ENCODE data around the gene SLC2A9. TPM values are rescaled to one million over a fixed set of nuclear protein-coding genes. Genes with fewer than 3 reads are reported as not detected.

SLC2A9 gene
- total and polyA plus RNA-seq, 7 experiments from 2014 or later, result 0.36 to 9.6 (median 3.3) TPM

DNA sequence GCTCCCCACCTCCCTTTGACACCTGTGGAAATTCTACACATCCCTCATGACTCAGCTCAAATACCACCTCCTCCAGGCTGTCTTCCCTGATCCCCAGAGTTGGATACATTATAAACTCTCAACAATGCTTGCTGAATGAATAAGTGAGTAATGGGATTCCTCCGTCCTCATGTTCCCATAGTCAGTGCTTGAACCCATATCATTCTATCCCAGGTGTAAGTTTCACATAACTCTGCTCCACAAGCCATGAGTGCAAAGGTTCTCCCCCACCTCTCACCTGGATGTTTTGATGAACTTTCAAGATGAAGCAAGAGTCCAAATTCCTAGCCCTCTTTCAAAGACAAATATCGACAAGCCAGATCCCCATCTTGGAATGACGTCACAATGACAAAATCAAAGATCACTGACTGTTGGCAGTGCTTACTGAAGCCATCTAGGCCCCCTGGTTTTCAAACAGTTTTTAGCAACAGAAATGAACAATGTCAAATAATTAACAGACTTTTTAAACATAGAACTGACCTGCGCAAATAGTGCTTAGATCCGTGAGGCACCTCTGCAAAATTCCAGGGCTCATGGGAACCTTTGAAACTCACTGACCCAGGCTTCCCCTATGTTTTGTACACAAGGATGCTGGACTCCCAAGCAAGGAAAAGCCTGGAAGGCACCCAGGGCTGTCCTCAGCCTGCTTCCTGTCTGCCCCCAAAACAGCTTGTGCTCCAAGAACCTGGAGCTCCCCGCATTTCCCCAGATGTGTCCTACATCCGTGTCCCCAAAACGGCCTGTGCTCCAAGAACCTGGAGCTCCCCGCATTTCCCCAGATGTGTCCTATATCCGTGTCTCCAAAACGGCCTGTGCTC is 4.0 kb downstream of the SLC2A9 start:
- H3K4me1 Mint-ChIP-seq, result peaks cover 8 to 31% (median 13%) of the 10 kb centered on the region in 7 donors
- ATAC-seq, result no peak
- peaks cover 6 to 10% of the 10 kb centered on the region in 2 donors for H3K4me1 ChIP-seq (ENCODE audit: control insufficient read depth in 2 of 2, insufficient read depth in 2 of 2, low read length in 2 of 2)
- no peaks in the 10 kb centered on the region for H3K9me3 ChIP-seq (ENCODE audit: control insufficient read depth in 2 of 3, low read length in 3 of 3)
- H3K4me3 Mint-ChIP-seq, result peak overlapping the region in 2 of 10 donors; percentile 17 to 23
- DNase-seq, result no peak
- H3K27me3 ChIP-seq (ENCODE audit: control insufficient read depth in 2 of 2, insufficient read depth in 2 of 2, low read length in 2 of 2), result no peaks in the 10 kb centered on the region
- ChIA-PET CTCF (interaction anchor here (0.6 to 0.7 kb wide), 2 partner anchors 322 to 384 kb away, joined by 3 read pairs; no protein-coding TSS in a partner anchor), POLR2A (interaction anchor here (1.4 kb wide), 1 partner anchor 100 kb away, joined by 3 read pairs; the partner anchor contains the start of gene WDR1)
- peak overlapping the region in 5 of 9 donors; percentile 12 to 70 (median 38) for H3K27ac Mint-ChIP-seq
- H3K4me3 ChIP-seq (ENCODE audit: low read length), result no peak overlapping the region
- intact Hi-C loops (cut with micrococcal nuclease), result loop anchor here (1.0 to 10.0 kb wide), 4 partner anchors 55 to 386 kb away; no protein-coding TSS in a partner anchor
- peaks cover 0 to 2% (median 0%) of the 10 kb centered on the region in 5 donors for H3K27me3 Mint-ChIP-seq
- no peaks in the 10 kb centered on the region for H3K36me3 ChIP-seq (ENCODE audit: control insufficient read depth in 2 of 3, insufficient read depth in 3 of 3, low read length in 3 of 3)
- no peak overlapping the region for H3K27ac ChIP-seq (ENCODE audit: low read depth, low read length)
- no peaks in the 10 kb centered on the region for H3K9me3 Mint-ChIP-seq
- no peaks in the 10 kb centered on the region for H3K36me3 Mint-ChIP-seq

GRCh38 chr4:10016169-10016568 is 5.1 kb downstream of the SLC2A9 start:
- POLR2A ChIA-PET, result interaction anchor here (1.4 kb wide), 1 partner anchor 101 kb away, joined by 3 read pairs; the partner anchor contains the start of gene WDR1
- no peak overlapping the region for H3K27ac Mint-ChIP-seq
- intact Hi-C loops (cut with micrococcal nuclease), result loop anchor here (5.0 to 10.0 kb wide), 3 partner anchors 56 to 121 kb away; no protein-coding TSS in a partner anchor
- peaks cover 6 to 10% of the 10 kb centered on the region in 2 donors for H3K4me1 ChIP-seq (ENCODE audit: control insufficient read depth in 2 of 2, insufficient read depth in 2 of 2, low read length in 2 of 2)
- ATAC-seq (no peak), DNase-seq (no peak)
- H3K4me3 Mint-ChIP-seq, result no peak overlapping the region
- no peaks in the 10 kb centered on the region for H3K27me3 ChIP-seq (ENCODE audit: control insufficient read depth in 2 of 2, insufficient read depth in 2 of 2, low read length in 2 of 2)
- no peak overlapping the region for H3K4me3 ChIP-seq (ENCODE audit: low read length)
- no peak overlapping the region for H3K27ac ChIP-seq (ENCODE audit: low read depth, low read length)
- H3K36me3 ChIP-seq (ENCODE audit: control insufficient read depth in 2 of 3, insufficient read depth in 3 of 3, low read length in 3 of 3), result no peaks in the 10 kb centered on the region
- H3K36me3 Mint-ChIP-seq, result no peaks in the 10 kb centered on the region
- peaks cover 0 to 2% (median 0%) of the 10 kb centered on the region in 5 donors for H3K27me3 Mint-ChIP-seq
- H3K9me3 ChIP-seq (ENCODE audit: control insufficient read depth in 2 of 3, low read length in 3 of 3), result no peaks in the 10 kb centered on the region
- CTCF ChIA-PET, result interaction anchor here (0.7 to 0.8 kb wide), 2 partner anchors 249 to 386 kb away, joined by 3 read pairs; no protein-coding TSS in a partner anchor
- H3K4me1 Mint-ChIP-seq, result peaks cover 8 to 31% (median 13%) of the 10 kb centered on the region in 7 donors
- H3K9me3 Mint-ChIP-seq, result no peaks in the 10 kb centered on the region

DNA sequence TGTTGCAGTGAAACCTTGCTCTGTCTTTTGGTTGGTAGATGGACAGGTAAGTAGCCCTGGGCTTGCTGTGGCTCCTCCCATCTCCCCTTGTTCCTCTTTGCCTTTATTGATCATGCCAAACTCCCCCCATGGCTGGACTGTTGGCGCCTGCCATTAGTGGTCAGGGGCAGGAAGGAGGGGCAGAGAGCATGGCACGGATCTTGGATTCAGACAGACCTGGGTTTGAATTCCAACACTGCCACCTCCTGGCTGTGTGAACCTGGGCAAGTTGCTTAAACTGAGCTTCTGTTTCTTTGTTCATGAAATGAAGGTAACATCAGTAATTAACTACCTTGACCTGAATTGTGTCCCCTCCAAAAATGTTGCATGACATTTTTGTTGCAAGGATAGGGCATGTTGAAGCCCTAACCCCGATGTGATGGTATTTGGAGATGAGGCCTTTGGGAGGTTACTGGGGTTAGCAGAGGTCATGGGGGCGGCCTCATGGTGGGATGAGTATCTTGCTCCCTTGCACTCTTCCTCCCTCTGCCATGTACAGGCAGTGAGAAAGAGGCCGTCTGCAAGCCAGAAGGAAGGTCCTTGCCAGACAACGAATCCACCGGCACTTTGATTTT is 6.0 kb downstream of the SLC2A9 start:
- Histone ChIP-seq H3K27me3 (ENCODE audit: control insufficient read depth in 2 of 2, insufficient read depth in 2 of 2, low read length in 2 of 2) (no peaks in the 10 kb centered on the region), H3K9me3 (ENCODE audit: control insufficient read depth in 2 of 3, low read length in 3 of 3) (no peaks in the 10 kb centered on the region), H3K4me1 (ENCODE audit: control insufficient read depth in 2 of 2, insufficient read depth in 2 of 2, low read length in 2 of 2) (peaks cover 6 to 10% of the 10 kb centered on the region in 2 donors), H3K4me3 (ENCODE audit: low read length) (no peak overlapping the region), H3K36me3 (ENCODE audit: control insufficient read depth in 2 of 3, insufficient read depth in 3 of 3, low read length in 3 of 3) (no peaks in the 10 kb centered on the region), H3K27ac (ENCODE audit: low read depth, low read length) (no peak overlapping the region)
- Mint-ChIP-seq H3K4me3 (no peak overlapping the region), H3K27ac (no peak overlapping the region), H3K27me3 (peaks cover 0 to 2% (median 0%) of the 10 kb centered on the region in 5 donors), H3K36me3 (no peaks in the 10 kb centered on the region), H3K9me3 (no peaks in the 10 kb centered on the region), H3K4me1 (peaks cover 8 to 30% (median 13%) of the 10 kb centered on the region in 7 donors)
- ATAC-seq (no peak), DNase-seq (no peak)
- POLR2A ChIA-PET, result no interaction called here
- intact Hi-C loops (cut with micrococcal nuclease), result loop anchor here (1.0 to 10.0 kb wide), 4 partner anchors 57 to 252 kb away; no protein-coding TSS in a partner anchor
- CTCF ChIA-PET, result interaction anchor here (0.6 kb wide), 1 partner anchor 54 kb away, joined by 3 read pairs; no protein-coding TSS in a partner anchor

DNA sequence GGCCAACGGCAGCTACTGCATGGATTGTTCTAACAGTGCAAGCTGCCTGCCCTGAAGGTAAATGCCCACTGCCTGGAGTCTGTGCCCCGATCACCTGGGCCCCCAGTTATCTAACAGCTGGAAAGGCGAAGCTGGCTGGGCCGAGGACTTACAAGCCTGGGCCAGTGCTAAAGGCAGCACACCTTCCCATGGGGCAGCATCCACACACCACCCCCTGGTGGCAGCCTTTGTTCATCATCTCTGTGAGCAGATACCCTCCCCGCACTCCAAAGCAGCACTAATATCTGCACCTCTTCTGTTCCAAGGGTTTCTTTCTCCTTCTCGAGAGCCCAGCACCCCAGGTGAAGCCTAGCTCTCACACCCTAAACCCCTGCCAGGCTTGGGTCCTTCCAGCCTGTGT is 7.6 kb downstream of the SLC2A9 start:
- H3K27me3 ChIP-seq (ENCODE audit: control insufficient read depth in 2 of 2, insufficient read depth in 2 of 2, low read length in 2 of 2), result no peaks in the 10 kb centered on the region
- ChIA-PET POLR2A (no interaction called here), CTCF (no interaction called here)
- H3K27ac Mint-ChIP-seq, result no peak overlapping the region
- peaks cover under 1 to 18% (median 4%) of the 10 kb centered on the region in 7 donors for H3K4me1 Mint-ChIP-seq
- no peaks in the 10 kb centered on the region for H3K36me3 Mint-ChIP-seq
- H3K4me3 Mint-ChIP-seq, result no peak overlapping the region
- no peak overlapping the region for H3K4me3 ChIP-seq (ENCODE audit: low read length)
- intact Hi-C loops (cut with micrococcal nuclease), result loop anchor here in 1 of 2 donors (10.0 kb wide), 1 partner anchor 119 kb away; no protein-coding TSS in a partner anchor
- H3K27me3 Mint-ChIP-seq, result peaks cover 0 to 2% (median 0%) of the 10 kb centered on the region in 5 donors
- no peaks in the 10 kb centered on the region for H3K9me3 Mint-ChIP-seq
- H3K4me1 ChIP-seq (ENCODE audit: control insufficient read depth in 2 of 2, insufficient read depth in 2 of 2, low read length in 2 of 2), result no peaks in the 10 kb centered on the region
- no peak overlapping the region for H3K27ac ChIP-seq (ENCODE audit: low read depth, low read length)
- DNase-seq (peak in 1 of 9 donors; percentile 50), ATAC-seq (no peak)
- no peaks in the 10 kb centered on the region for H3K36me3 ChIP-seq (ENCODE audit: control insufficient read depth in 2 of 3, insufficient read depth in 3 of 3, low read length in 3 of 3)
- H3K9me3 ChIP-seq (ENCODE audit: control insufficient read depth in 2 of 3, low read length in 3 of 3), result no peaks in the 10 kb centered on the region

- ATAC-seq (peak; percentile 37), DNase-seq (no peak)
- intact Hi-C loops (cut with micrococcal nuclease), result loop anchor here in 1 of 2 donors (10.0 kb wide), 1 partner anchor 117 kb away; no protein-coding TSS in a partner anchor
- Histone ChIP-seq H3K27me3 (ENCODE audit: control insufficient read depth in 2 of 2, insufficient read depth in 2 of 2, low read length in 2 of 2) (no peaks in the 10 kb centered on the region), H3K27ac (ENCODE audit: low read depth, low read length) (no peak overlapping the region), H3K9me3 (ENCODE audit: control insufficient read depth in 2 of 3, low read length in 3 of 3) (no peaks in the 10 kb centered on the region), H3K4me3 (ENCODE audit: low read length) (no peak overlapping the region), H3K36me3 (ENCODE audit: control insufficient read depth in 2 of 3, insufficient read depth in 3 of 3, low read length in 3 of 3) (no peaks in the 10 kb centered on the region), H3K4me1 (ENCODE audit: control insufficient read depth in 2 of 2, insufficient read depth in 2 of 2, low read length in 2 of 2) (no peaks in the 10 kb centered on the region)
- Mint-ChIP-seq H3K4me3 (no peak overlapping the region), H3K27ac (no peak overlapping the region), H3K4me1 (peaks cover 0 to 25% (median 0%) of the 10 kb centered on the region in 7 donors), H3K27me3 (peaks cover 0 to 2% (median 0%) of the 10 kb centered on the region in 5 donors), H3K9me3 (no peaks in the 10 kb centered on the region), H3K36me3 (no peaks in the 10 kb centered on the region)
- ChIA-PET POLR2A (no interaction called here), CTCF (no interaction called here)
Measured at GRCh38 chr4:10011885-10012284, 9.4 kb downstream of the SLC2A9 start.

GRCh38 chr4:10011277-10011676 is 10.0 kb downstream of the SLC2A9 start:
- no peaks in the 10 kb centered on the region for H3K4me1 ChIP-seq (ENCODE audit: control insufficient read depth in 2 of 2, insufficient read depth in 2 of 2, low read length in 2 of 2)
- H3K36me3 Mint-ChIP-seq, result no peaks in the 10 kb centered on the region
- H3K4me3 Mint-ChIP-seq, result no peak overlapping the region
- intact Hi-C loops (cut with micrococcal nuclease), result loop anchor here in 1 of 2 donors (10.0 kb wide), 1 partner anchor 116 kb away; no protein-coding TSS in a partner anchor
- POLR2A ChIA-PET, result no interaction called here
- H3K27me3 Mint-ChIP-seq, result peaks cover 0 to 2% (median 0%) of the 10 kb centered on the region in 5 donors
- ATAC-seq (no peak), DNase-seq (no peak)
- H3K36me3 ChIP-seq (ENCODE audit: control insufficient read depth in 2 of 3, insufficient read depth in 3 of 3, low read length in 3 of 3), result no peaks in the 10 kb centered on the region
- H3K9me3 Mint-ChIP-seq, result no peaks in the 10 kb centered on the region
- CTCF ChIA-PET, result no interaction called here
- H3K27ac ChIP-seq (ENCODE audit: low read depth, low read length), result no peak overlapping the region
- peaks cover 0 to 28% (median 0%) of the 10 kb centered on the region in 7 donors for H3K4me1 Mint-ChIP-seq
- no peaks in the 10 kb centered on the region for H3K9me3 ChIP-seq (ENCODE audit: control insufficient read depth in 2 of 3, low read length in 3 of 3)
- no peaks in the 10 kb centered on the region for H3K27me3 ChIP-seq (ENCODE audit: control insufficient read depth in 2 of 2, insufficient read depth in 2 of 2, low read length in 2 of 2)
- no peak overlapping the region for H3K4me3 ChIP-seq (ENCODE audit: low read length)
- H3K27ac Mint-ChIP-seq, result peak overlapping the region in 1 of 9 donors; percentile 5
